H1 (cell line): ENCODE data around the gene OLIG2. TPM values are rescaled to one million over a fixed set of nuclear protein-coding genes. Genes with fewer than 3 reads are reported as not detected.

Experiments
- KDM4A ChIP-seq: IDR thresholded peaks from one replicate; pipeline ENCODE4 v1.7.1; 2012; ENCODE audit warnings: low read depth, mild to moderate bottlenecking, moderate library complexity, low read length, inconsistent platforms; ENCODE audit not compliant: severe bottlenecking
- POU5F1 ChIP-seq: IDR thresholded peaks from 2 replicates; pipeline ENCODE4 v1.6.1; 2011; ENCODE audit warnings: low read depth, mild to moderate bottlenecking, low read length, moderate library complexity
- polyA plus RNA-seq, 7 experiments: library from polyadenylated mRNA; depleted of rRNA in 3 of 7; stranded (reverse) in 5 of 7; unstranded in 2 of 7; fragments of >200 nt in 5 of 7; fragments of 200-250 nt in 2 of 7; gene quantifications; 1 replicate in 5 of 7; 2 replicates in 1 of 7; 4 replicates in 1 of 7; pipeline versions ENCODE4 v1.2.1 to v1.2.3, GENCODE V29; 2011 to 2013; ENCODE audit warnings: missing spikeins in 2 of 7, mixed read lengths in 2 of 7
- total RNA-seq: library from RNA; stranded (reverse); fragmentation: NEBNext Ultra II Directional; extraction: Animal tissue kit (Norgen Biotek cat#: 25700); gene quantifications from 2 replicates; pipeline ENCODE4 v1.2.1, GENCODE V29; 2021

OLIG2 gene
- total and polyA plus RNA-seq, 2 of the 8 experiments (the other 6 are each of a cell fraction or from before 2014, with no cell fraction given): 0.79 TPM; not detected in 1

- TF ChIP-seq KDM4A (no peak), POU5F1 (no peak)
Measured at GRCh38 chr21:33032434-33033047, 6.8 kb downstream of the OLIG2 start (continued).
